GM18508 (cell line): Measurements from ENCODE around the gene BEND7.
"Not testable (repeated sequence)": the region's sequence is repeated elsewhere in the genome, so short reads cannot be mapped to it uniquely, and the experiment has no call there.

ENCODE experiments used
- ATAC-seq: cut with Tn5 transposase; IDR thresholded peaks from one replicate; pipeline ENCODE4 v1.9.1; 2021; ENCODE audit warnings: moderate number of reproducible peaks; ENCODE audit not compliant: insufficient read depth, unreplicated experiment

Gene BEND7, protein sequence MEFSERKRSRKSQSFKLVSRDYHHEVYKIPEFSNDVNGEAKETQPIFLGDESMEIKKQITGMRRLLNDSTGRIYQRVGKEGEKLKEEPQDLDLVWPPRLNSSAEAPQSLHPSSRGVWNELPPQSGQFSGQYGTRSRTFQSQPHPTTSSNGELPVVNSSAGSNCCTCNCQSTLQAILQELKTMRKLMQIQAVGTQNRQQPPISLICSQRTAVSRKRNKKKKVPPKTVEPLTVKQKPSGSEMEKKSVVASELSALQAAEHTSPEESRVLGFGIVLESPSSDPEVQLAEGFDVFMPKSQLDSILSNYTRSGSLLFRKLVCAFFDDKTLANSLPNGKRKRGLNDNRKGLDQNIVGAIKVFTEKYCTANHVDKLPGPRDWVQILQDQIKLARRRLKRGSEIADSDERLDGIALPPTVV

DNA sequence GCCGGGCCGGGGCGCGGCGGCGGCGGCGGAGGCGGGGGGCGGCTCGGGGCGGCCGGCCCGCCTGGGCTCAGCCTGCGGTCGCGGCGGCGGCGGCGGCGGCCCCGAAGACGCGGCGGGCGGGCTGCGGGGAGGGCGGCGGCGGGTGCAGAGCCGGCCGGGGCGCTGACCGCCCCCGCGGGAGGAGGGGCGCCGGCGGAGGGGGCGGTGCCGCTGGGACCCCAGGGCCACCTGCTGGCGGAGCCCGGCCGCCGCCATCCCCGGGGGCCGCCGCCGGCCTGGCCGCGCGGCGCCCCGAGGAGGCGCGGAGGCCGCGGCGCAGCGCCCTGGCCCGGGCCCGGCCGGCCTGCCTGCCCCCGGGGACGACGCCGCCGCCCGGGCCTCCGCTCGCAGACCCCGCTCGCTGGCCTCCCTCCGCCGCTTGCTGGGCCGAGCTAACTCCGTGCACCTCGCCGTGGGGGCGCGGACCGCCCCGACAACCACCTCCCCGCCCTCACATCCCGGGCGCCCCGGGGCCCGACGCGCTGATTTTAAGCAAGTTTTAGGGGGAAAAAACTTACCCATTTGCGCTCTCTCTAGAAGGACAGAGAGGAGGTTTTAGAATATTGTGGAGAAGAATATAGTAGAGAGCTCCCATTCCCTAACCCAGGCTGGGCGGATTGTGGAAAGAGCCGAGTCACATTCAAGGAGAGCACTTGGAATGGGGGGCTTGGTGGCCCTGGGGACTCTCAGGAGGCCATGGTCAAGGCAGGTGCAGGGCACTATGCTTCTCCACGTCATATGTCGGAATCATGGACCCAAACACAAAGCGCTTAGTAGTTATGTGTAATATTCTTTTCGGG lies at the start of gene BEND7:
Gene BEND7, minus strand, starts transcription at position 140 of the 839 bp plus-strand sequence. CDS start 481 bp downstream, outside the sequence.
- ATAC-seq = no peak

DNA sequence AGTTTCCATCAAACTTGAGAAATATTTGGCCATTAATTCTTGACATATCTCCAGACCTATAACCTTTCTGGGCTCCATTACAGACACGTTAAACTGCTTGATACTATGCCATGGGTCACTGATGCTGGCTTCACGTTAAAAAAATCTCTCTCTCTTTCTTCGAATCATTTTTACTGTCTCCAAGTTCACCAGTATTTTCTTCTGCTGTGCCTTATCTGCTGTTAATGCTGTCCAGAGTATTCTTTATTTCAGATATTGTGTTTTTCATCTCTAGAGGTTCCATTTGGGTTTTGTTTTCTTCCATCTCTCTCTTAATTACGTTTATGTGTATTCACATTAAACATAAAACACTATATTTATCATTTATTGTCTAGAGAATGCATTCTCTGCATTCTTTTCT lies 45.1 kb upstream of the BEND7 start:
- ATAC-seq = no peak

DNA sequence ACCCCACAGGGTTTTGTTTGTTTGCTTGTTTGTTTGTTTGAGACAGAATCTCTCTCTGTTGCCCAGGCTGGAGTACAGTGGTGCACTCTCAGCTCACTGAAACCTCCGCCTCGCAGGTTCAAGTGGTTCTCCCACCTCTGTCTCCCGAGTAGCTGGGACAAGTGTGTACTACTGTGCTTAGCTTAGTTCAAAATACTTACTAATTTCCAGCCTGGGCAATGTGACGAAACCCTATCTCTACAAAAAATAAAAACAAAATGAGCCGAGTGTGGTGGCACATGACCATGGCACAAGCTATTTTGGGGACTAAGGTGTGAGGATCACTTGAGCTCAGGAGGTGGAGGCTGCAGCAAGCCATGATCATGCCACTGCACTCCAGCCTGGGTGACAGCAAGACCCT lies 42.7 kb upstream of the BEND7 start:
- ATAC-seq = no peak

DNA sequence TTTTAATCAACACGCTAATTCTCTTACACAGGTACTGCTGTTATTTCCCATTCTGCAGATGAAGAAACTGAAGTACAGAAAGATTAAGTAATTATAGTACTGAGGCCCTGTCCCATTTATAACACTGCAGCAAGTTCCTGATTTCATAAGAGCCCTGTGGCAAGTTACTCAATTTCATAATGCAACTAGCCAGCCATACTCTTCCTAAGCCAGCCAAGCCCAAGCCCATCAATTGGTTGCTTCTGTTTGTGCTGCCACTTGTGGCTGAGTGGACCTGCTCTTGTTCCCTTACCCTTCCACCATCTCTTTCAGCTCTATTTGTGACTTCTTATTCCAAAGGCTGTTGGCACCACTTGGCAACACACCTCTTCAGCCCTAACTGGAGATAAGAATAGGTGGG lies 38.2 kb upstream of the BEND7 start:
- no peak for ATAC-seq

DNA sequence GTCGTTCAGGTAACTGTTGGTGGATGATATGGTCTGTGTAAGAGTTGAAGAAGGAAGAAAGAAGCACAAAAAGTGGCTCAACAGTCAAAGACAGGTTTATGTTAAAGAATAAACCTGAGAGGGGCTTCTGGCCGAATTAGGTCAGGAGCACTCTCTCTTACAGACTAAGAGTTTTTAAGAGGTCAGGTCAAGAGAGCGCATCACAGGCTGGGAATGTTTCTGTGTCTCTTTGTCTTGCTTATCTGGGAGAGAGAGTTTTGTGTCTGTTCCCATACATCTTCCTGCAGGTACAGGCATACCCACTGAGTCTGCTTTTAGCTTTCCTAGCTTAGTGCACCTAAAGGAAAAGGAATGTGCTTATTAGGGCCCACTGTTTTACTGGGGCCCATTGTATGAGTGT lies 35.8 kb upstream of the BEND7 start:
- ATAC-seq = no peak

DNA sequence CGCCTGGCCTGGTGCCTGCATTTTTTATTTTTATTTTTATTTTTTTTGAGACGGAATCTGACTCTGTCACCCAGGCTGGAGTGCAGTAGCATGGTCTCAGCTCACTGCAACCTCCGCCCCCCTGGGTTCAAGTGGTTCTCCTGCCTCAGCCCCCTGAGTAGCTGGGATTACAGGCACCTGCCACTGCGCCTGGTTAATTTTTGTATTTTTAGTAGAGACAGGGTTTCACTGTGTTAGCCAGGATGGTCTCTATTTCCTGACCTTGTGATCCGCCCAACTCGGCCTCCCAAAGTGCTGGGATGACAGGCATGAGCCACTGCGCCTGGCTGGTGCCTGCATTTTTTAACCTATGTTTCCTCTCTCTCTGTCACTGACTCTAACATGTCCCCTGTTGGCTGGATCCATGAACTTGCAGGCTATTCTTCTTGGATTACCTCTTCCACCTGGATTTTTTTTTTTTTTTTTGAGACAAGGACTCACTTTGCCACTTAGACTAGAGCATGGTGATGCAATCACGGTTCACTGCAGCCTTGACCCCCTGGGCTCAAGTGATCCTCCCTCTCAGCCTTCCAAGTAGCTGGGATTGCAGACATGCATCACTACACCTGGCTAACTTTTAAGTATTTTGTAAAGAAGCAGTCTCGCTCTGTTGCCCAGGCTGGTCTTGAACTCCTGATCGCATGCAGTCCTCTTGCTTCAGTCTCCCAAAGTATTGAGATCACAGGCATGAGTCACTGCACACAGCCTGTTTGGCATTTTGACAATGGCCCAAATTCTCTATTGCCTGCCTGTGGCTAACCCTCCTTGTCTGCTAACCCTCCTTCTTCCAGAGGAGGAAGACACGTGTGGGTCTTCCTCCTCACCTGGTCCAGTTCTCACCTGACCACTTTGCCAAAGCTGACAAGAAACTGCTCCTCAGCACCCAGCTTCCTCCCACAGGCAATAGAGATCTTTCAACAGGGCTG lies 34.9 kb upstream of the BEND7 start:
- no peak for ATAC-seq

DNA sequence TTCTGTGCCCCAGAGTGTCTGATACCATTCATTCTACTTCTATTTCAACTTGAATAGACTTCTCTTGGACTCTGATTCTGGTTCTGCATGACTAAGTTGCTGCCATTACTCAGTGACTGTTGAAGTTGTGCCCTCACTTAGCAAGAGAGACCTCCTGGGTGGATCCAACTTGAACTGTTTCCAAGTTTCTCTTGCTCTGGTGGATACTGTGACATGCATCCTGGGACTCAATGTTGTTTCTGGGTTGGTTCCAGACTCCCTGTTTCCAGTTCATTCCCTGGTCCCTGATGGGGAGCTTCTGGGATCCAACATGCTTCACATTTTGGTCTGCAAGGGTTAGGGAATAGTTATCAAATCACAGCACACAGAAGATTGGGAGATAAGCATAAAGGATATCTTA lies 31.8 kb upstream of the BEND7 start:
- ATAC-seq = no peak

DNA sequence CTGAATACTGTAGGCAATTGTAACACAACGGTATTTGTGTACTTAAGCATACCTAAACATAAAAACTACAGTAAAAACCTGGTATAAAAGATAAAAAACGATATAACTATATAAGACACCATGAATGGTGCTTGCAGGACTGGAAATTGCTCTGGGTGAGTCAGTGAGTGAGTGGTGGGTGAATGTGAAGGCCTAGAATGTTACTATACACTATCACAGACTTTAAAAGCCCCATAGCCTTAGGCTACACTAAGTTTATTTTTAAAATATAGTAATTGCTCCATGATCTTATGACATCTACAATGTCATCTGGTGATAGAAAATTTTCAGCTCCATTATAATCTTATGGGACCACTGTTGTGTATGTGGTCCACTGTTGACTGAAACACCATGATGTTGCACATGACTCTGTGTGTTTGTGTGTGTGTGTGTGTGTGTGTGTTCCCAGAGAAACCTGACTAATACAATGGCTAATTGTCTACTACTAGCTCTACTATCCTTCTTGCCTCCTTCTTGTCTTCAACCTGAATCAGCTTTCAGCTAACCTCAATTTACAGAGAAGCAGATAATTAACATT lies 30.4 kb upstream of the BEND7 start:
- ATAC-seq = no peak

DNA sequence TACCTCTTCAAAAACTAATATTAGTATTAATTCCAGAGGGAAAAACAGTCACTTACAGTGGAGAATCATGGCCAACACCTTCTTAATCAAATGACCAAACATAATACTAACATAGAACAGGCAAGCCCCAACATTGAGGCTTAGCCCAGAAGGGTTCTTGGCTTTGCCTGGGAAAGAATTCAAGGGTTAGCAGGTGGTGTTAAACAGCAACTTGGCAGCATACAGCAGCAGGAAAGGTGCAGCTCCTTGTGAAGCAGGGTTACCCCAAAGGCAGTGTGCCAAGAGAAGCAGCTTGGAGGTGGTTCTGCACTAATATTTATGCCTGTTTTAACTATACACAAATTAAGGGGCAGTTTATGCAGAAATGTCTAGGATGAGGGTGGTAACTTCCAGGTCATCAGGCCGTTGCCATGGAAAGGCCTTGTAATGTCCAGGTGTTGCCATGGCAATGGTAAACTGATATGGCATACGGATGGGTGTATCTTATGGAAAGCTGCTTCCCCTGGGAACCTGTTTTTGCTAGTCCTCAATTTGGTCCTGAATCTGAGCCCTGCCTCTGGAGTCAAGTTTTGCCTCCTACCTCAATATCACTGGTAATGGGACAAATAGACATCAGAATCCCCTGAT lies 27.2 kb upstream of the BEND7 start:
- ATAC-seq = no peak

DNA sequence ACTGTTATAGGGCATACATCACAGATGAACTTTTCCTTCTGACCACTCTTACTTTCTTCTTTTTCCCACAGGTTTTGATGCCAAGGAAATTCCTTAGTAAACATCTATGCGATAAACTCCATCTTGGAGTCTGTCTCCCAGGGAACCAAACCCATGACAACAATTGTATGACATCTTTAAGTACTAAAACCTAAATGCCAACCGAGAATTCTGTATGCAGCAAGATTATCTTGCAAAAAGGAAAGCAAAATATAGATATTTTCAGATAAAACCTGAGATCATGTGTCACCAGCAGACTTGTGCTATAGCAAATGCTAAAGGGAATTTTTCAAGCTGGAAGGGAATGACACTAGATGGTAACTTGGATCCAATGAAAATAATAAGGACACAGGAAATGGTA lies 22.0 kb upstream of the BEND7 start:
- ATAC-seq = no peak

DNA sequence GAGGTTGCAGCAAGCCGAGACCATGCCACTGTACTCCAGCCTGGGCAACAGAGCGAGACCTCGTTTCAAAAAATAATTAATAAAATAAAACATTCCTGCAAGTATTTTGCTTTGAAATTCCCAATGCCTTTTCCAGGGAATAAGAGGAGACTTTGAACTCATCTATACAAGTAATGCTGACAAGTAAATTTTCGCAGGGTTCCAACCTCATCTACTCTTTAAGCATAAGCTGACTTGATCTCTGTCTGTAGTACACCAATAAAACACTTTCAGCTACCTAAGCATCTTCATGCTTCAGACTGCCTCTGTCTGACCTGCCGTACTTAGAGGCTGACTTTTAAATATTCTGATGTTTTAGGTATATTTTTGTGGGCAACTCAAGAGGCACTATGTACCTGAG lies 13.7 kb upstream of the BEND7 start:
- ATAC-seq = no peak

DNA sequence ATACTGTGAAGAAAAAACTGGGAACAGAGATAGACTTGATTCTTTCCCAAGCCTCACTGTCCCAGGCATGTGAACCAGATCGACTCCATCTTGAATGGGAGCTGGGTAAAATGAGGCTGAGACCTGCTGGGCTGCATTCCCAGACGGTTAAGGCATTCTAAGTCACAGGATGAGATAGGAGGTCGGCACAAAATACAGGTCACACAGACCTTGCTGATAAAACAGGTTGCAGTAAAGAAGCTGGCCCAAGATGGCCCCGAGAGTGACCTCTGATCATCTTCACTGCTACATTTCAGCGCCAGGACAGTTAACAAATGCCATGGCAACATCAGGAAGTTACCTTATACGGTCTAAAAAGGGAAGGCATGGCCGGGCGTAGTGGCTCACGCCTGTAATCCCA lies 9.2 kb upstream of the BEND7 start:
- ATAC-seq = not testable (repeated sequence)

DNA sequence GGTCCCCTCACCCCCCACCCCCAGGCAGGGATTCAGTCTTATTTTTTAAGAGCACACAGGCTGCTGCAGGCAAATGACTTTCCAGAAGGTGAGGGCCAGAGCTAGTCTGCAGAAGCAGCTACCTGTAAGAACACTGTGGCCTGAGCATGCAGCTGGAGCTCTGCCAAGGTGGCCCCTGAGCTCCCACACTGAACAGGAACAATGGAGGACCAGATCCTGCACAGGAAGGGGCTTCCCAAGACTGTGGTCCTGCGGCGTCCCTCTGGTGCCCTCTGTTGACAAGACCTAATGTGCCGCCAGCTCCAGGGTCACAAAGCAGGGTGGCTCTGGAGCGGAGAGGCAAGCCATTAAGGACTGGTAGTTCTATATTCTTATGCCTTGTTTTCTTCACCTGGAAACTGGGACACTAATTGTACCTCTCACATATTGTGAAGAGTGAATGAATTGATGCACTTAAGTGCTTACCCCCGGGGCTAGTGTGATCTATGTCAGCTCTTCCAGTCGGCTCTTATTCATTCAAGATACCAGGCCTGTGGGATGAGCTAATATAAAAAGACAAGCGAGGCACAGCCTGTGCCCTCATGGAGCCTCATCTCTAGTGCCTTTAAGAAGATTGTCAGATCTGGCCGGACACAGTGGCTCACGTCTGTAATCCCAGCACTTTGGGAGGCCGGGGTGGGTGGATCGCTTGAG lies 8.0 kb upstream of the BEND7 start:
- ATAC-seq = no peak

DNA sequence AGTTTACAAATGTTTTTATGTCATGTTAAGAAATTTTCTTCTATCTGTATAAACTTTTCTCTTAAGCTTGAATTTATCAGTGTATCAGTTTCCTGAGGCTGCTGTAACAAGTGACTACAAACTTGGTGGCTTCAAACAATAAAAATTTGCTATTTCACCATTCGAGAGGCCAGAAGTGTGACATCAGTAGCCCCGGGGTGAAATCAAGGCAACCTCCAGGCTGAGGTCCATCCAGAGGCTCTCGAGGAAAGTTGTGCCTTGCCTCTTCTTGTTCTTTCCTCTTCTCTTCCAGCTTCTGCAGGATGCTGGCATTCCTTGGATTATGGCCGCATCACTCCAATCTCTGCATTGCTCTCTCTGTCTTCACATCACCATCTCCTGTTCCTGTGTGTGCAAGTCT lies 6.5 kb upstream of the BEND7 start:
- no peak for ATAC-seq

DNA sequence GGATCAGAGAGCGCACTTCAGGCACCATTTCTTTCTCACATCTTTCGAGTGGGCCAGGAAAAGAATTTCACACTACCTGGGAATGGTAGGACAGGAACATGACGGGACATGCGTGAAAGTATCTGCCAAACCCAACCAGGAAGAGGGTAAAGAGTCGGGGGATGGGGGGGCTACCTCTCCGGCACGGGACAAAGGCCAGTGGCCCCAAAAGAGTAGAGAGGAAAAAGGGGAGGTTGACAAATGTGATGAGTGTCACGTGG lies 830 bp upstream of the BEND7 start:
- no peak for ATAC-seq

DNA sequence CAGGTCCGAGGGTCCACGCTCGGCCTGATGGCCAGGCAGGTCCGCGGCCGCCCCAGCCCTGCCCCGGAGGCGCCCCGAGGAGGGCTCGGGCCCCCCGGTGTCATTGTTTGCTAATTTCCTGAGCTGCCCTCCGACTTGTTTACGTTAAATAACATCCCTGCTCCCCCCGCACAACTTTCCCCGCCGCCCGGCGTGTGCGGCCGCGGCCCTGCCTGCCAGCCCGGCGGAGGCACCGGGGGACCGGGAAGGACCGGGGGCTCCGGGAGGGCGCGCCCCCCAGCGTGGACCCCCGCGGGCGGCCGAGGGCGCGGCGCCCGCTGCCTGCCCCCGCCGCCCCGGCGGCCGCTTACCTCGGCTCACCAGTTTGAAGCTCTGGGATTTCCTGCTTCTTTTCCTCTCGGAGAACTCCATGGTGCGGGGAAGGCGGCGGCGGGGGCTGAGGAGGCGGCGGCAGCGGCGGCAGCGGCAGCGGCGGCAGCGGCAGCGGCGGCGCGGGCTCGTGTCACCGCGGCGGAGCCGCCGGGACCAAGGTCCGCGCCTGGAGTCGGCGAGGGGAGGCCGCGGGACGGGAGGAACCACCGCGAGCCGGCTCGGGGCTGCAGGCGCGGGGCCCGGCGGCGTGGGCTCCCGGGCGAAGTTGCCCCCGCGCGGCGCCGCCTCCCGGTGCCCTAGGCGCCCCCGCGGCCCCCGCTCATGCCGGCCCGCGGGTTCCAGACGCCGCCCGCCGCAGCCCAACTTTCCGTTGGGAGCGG lies 515 bp downstream of the BEND7 start:
- no peak for ATAC-seq

DNA sequence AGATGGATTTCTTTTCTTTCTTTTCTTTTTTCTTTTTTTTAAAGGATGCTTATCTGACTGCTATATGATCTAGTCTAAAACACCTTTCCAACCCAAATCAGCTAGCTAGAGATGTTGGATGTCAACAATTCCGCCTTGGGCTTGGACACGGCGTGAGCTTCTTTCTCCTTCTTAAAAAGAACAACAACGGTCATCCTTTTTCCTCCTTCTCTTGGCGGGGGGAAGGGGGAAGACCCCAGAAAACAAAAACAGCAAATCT lies 1.0 kb downstream of the BEND7 start:
- no peak for ATAC-seq

DNA sequence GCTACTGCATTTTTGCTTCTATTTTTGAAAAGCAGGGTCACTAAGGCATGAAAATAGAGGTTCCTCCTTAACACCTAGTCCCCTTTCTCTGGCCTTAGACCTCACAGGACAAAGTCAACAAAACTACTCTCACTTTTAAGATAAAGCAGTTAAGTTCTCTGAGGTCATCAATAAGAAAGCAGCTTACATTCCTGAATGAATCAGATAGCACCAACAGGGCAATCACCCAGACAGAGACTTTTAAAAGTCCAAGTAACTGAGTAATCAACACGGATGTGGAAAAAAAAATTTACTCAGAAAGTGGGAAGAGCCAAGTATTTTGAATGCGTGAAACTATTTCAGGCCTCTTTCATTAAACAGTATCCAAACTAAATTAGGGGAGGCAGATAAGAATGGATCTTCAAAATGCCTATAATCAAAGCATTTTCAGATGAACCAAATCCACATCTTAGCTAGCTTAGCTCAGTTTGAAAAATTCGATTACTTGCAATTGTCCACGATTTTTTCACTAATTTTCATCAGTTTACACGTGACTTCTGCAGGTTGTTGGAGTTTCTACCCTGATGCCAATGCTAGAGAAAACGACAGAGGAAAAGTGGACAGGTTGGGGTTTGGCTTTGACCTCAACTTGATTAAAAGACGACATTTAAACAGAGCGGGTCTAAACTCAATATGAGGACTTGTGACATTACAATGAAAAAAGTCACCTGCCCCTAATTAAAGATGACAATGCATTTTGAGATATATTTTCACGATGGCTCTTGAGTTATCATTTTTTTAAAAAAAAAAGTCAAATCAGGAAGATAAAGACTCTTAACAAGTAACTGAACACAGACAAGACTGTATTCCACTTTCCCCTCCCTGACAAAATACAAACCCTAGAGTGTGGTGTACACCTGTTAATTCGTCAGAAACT lies 1.6 kb downstream of the BEND7 start:
- ATAC-seq = no peak
